HL-60/S4 treated with phorbol 12-myristate 13-acetate at 8.2 ng/mL for 4 days and 3 days (cell line): Measurements from ENCODE around the gene ZC3H12C.

Source experiments
- in situ Hi-C: fragments of 300-500 bp; cut with MboI; formaldehyde crosslinking; loops from 2 replicates; pipeline ENCODE4 v1.15.0; 2022; ENCODE audit warnings: low sequenced_read_pairs

Gene ZC3H12C

GRCh38 chr11:110076371-110076965, 16.7 kb upstream of the ZC3H12C start:
- in situ Hi-C loops, result no loop called here

GRCh38 chr11:110077346-110077745, 15.8 kb upstream of the ZC3H12C start:
- in situ Hi-C loops, result no loop called here

GRCh38 chr11:110077831-110078325, 15.3 kb upstream of the ZC3H12C start:
- in situ Hi-C loops, result no loop called here

- in situ Hi-C loops, result no loop called here
Observed at GRCh38 chr11:110078923-110079544, 14.2 kb upstream of the ZC3H12C start.

- in situ Hi-C loops, result no loop called here
Observed at GRCh38 chr11:110079726-110080125, 13.5 kb upstream of the ZC3H12C start.

- in situ Hi-C loops, result no loop called here
Observed at GRCh38 chr11:110081462-110082376, 11.5 kb upstream of the ZC3H12C start.

- in situ Hi-C loops, result no loop called here
Observed at GRCh38 chr11:110082899-110083298, 10.3 kb upstream of the ZC3H12C start.

GRCh38 chr11:110085255-110085838, 7.8 kb upstream of the ZC3H12C start:
- in situ Hi-C loops, result no loop called here

GRCh38 chr11:110086892-110087309, 6.3 kb upstream of the ZC3H12C start:
- in situ Hi-C loops, result no loop called here

- in situ Hi-C loops, result no loop called here
Observed at GRCh38 chr11:110087812-110088534, 5.2 kb upstream of the ZC3H12C start.

GRCh38 chr11:110088535-110089344, 4.5 kb upstream of the ZC3H12C start:
- in situ Hi-C loops, result no loop called here

GRCh38 chr11:110089617-110090282, 3.4 kb upstream of the ZC3H12C start:
- in situ Hi-C loops, result no loop called here

GRCh38 chr11:110090466-110091026, 2.6 kb upstream of the ZC3H12C start:
- in situ Hi-C loops, result no loop called here

- in situ Hi-C loops, result no loop called here
Observed at GRCh38 chr11:110092111-110092514, 1.1 kb upstream of the ZC3H12C start.

- in situ Hi-C loops, result no loop called here
Observed at GRCh38 chr11:110093407-110094297, 460 bp downstream of the ZC3H12C start.

GRCh38 chr11:110094298-110095285, 1.4 kb downstream of the ZC3H12C start:
- in situ Hi-C loops, result no loop called here

- in situ Hi-C loops, result no loop called here
Observed at GRCh38 chr11:110095554-110095953, 2.4 kb downstream of the ZC3H12C start.
